PC-9 (cell line): ENCODE data around the gene AUTS2.

Source experiments
- EZH2 ChIP-seq: fragments of 200-600 bp; sonication (generic); IDR thresholded peaks from 2 replicates; pipeline ENCODE4 v1.8.0; 2017; ENCODE audit warnings: antibody characterized with exemption, low read depth
- TF ChIP-seq, protein P1 (sequence below): fragments of 200-600 bp; sonication (generic); conservative IDR thresholded peaks from 2 replicates; pipeline ENCODE4 v1.6.1; 2017; ENCODE audit warnings: mixed run types, antibody characterized with exemption, mild to moderate bottlenecking, moderate library complexity

DNA sequence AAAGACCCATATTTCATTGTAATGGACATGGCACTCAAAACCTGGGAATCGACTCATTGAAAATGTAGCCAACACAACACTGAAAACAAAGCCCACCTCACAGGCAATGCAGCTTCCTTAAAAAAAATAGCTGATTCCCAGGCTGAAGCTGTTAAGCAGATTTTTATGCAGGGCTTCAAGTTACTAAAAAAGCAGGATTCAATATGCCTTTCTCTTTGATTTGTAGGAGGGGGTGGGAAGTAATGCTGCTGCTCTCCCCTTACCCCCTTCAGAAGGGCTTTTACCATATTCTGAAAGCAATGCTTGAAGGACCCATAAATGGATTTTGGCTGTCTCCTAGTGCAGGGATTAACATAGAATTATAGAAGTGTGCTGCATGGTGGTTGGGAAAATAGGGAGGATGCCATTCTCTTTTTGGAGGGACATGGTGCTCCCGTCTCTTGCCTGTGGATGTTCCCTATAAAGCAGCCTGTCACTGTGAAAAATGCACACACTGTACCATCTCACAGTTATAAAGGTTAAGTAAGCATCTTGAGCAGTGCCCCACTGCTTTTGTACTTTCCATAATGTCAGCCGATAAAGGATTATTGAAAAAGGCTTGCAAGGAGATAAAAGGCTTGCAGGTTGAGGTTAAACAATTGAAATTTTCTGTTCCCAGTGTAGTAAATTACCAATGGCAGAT is 262.8 kb downstream of the AUTS2 start:
- TF ChIP-seq, protein P1, sequence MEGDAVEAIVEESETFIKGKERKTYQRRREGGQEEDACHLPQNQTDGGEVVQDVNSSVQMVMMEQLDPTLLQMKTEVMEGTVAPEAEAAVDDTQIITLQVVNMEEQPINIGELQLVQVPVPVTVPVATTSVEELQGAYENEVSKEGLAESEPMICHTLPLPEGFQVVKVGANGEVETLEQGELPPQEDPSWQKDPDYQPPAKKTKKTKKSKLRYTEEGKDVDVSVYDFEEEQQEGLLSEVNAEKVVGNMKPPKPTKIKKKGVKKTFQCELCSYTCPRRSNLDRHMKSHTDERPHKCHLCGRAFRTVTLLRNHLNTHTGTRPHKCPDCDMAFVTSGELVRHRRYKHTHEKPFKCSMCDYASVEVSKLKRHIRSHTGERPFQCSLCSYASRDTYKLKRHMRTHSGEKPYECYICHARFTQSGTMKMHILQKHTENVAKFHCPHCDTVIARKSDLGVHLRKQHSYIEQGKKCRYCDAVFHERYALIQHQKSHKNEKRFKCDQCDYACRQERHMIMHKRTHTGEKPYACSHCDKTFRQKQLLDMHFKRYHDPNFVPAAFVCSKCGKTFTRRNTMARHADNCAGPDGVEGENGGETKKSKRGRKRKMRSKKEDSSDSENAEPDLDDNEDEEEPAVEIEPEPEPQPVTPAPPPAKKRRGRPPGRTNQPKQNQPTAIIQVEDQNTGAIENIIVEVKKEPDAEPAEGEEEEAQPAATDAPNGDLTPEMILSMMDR: no peak
- TF ChIP-seq EZH2: no peak
